HEK293T (cell line): ENCODE results near the gene ANKS6.

Experiments
- CTCF ChIA-PET: fragments of 350-600 bp; formaldehyde crosslinking; extraction: SDS; loops from one replicate; lab custom pipeline; 2021; ENCODE audit warnings: antibody characterized with exemption, inconsistent platforms; lab: Yijun Ruan, JAX
- POLR2A ChIA-PET: fragments of 350-600 bp; formaldehyde crosslinking; extraction: SDS; loops from one replicate; lab custom pipeline; 2020; ENCODE audit warnings: antibody characterized with exemption, inconsistent platforms; lab: Yijun Ruan, JAX
- DNase-seq: peaks from one replicate; pipeline ENCODE4 v3.0.0; 2012; ENCODE audit warnings: mixed read lengths; ENCODE audit errors: extremely low spot score
- ARNT ChIP-seq: fragments of 450-650 bp; IDR thresholded peaks from 2 replicates; pipeline ENCODE4 v1.6.1; 2017; ENCODE audit warnings: mild to moderate bottlenecking
- BHLHE40 ChIP-seq: fragments of 450-650 bp; IDR thresholded peaks from 2 replicates; pipeline ENCODE4 v1.6.1; 2016; ENCODE audit warnings: mild to moderate bottlenecking, moderate library complexity, borderline replicate concordance
- CTBP1 ChIP-seq: fragments of 450-650 bp; IDR thresholded peaks from 2 replicates; pipeline ENCODE4 v1.6.1; 2016; ENCODE audit warnings: borderline replicate concordance
- ELF4 ChIP-seq: fragments of 450-650 bp; IDR thresholded peaks from 2 replicates; pipeline ENCODE4 v1.6.1; 2017; ENCODE audit warnings: antibody characterized with exemption
- FOXA1 ChIP-seq: fragments of 450-650 bp; IDR thresholded peaks from 2 replicates; pipeline ENCODE4 v1.6.1; 2016; ENCODE audit warnings: mild to moderate bottlenecking
- FOXK2 ChIP-seq: fragments of 450-650 bp; IDR thresholded peaks from 2 replicates; pipeline ENCODE4 v1.6.1; 2016; ENCODE audit warnings: mild to moderate bottlenecking
- FOXM1 ChIP-seq: fragments of 450-650 bp; IDR thresholded peaks from 2 replicates; pipeline ENCODE4 v1.6.1; 2017; ENCODE audit warnings: mild to moderate bottlenecking, borderline replicate concordance
- HDGF ChIP-seq: fragments of 450-650 bp; IDR thresholded peaks from 2 replicates; pipeline ENCODE4 v1.6.1; 2017; ENCODE audit warnings: antibody characterized with exemption, borderline replicate concordance
- L3MBTL2 ChIP-seq: fragments of 450-650 bp; conservative IDR thresholded peaks from 2 replicates; pipeline ENCODE4 v1.6.1; 2016; ENCODE audit warnings: mild to moderate bottlenecking
- LEF1 ChIP-seq: fragments of 450-650 bp; IDR thresholded peaks from 2 replicates; pipeline ENCODE4 v1.6.1; 2017; ENCODE audit warnings: mild to moderate bottlenecking, borderline replicate concordance
- NFRKB ChIP-seq: fragments of 450-650 bp; IDR thresholded peaks from 2 replicates; pipeline ENCODE4 v1.6.1; 2016; ENCODE audit warnings: mild to moderate bottlenecking, moderate library complexity
- SP1 ChIP-seq: fragments of 450-650 bp; IDR thresholded peaks from 2 replicates; pipeline ENCODE4 v1.6.1; 2017
- SUZ12 ChIP-seq: fragments of 450-650 bp; IDR thresholded peaks from 2 replicates; pipeline ENCODE4 v1.6.1; 2016; ENCODE audit warnings: mild to moderate bottlenecking
- TARDBP ChIP-seq: fragments of 450-650 bp; IDR thresholded peaks from 2 replicates; pipeline ENCODE4 v1.6.1; 2016
- ZNF384 ChIP-seq: fragments of 450-650 bp; IDR thresholded peaks from 2 replicates; pipeline ENCODE4 v1.6.1; 2016
- TF ChIP-seq, protein P1 (sequence below): fragments of 450-650 bp; IDR thresholded peaks from 2 replicates; pipeline ENCODE4 v1.6.1; 2016

ANKS6 gene

DNA sequence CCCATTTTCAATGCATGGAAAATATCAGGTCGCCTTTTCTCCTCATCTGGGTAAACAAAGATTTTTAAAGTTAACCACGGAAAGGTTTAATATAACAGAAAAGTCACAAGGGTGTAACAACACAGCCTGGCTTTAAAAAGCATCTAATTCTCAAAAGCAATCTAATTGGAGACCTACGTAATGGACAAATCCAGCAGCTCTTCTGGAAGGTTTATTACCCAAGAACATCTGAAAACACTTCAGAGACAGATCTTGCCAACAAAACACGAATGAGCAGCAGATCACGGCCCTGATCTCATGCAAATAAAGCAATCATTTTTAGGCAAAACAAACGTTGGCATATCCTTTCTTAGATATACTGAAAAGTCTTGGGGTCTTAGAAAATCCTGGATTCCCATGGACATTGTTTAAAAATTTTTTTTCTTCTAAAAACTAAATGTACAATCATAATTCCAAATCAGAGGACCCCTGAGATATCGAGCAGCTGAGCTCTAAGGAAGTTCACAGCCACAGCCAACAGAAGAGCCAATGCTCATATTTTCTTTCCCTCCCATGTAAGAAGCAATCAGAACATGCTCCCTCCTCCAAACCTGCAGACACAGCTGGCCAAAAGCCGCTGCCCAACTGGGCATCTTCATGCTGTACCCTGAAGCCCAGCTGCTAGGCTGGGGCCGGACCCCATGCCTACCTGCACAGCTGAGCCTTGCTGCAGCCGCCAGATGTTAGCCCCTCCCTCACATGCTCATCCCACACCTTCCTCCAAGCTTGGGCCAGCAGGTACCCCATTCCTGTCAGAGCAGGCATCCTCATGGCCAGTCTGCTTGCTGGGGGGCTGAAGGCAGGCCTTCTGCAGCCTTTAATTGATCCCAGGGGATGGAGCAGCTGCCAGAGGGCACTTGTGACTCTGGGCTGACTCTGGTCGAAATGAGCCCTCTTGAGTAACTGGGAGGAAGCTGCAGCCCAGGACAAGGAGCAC is 11.2 kb downstream of the ANKS6 start:
- CTCF ChIA-PET, result interaction anchor here (1.1 to 2.8 kb wide), 2 partner anchors 9 to 11 kb away, joined by 3 to 10 read pairs; no protein-coding TSS in a partner anchor
- POLR2A ChIA-PET, result no interaction called here
- TF ChIP-seq CTBP1 (no peak), BHLHE40 (no peak), TARDBP (no peak)
- DNase-seq, result no peak

DNA sequence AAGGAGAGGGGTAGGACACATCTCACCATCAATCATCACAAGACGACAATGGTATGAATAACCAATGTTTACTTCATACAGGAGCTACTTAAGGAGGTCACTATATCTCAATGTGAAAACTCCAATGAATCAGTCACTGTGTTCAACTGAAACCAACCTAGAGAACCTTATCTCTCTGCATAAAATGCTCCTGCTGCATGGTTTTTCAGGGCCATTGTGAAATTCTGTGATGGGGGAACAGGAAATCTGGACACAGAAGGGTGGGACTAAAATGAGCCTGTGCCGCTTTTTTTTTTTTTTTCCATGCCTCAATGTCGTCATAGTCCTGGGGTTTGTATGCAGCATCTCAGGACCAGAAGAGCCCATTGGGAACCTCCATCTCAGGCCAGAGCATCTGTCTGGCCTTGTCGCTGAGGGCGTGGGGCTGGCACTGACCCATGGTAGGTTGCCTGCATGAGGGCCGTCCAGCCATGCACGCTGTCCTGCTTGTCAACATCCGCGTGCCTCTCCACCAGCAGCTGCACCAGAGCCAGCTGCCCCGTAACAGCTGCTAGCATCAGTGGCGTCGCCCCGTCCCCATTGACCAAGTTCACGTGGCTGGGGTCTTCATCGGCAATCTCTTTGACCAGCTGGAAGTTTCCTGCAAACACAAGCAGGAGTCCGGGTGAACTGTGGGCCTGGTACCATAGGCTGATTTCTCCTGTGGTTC is 12.7 kb downstream of the ANKS6 start:
- ChIA-PET POLR2A (no interaction called here), CTCF (interaction anchor here (2.8 kb wide), 1 partner anchor 8 kb away, joined by 10 read pairs; no protein-coding TSS in a partner anchor)
- DNase-seq, result no peak
- TF ChIP-seq BHLHE40, result no peak
- TF ChIP-seq NFRKB, result no peak
- no peak for TF ChIP-seq L3MBTL2
- no peak for TF ChIP-seq CTBP1
- no peak for TF ChIP-seq FOXM1
- TF ChIP-seq ZNF384, result no peak
- TF ChIP-seq LEF1, result no peak
- no peak for TF ChIP-seq FOXA1
- no peak for TF ChIP-seq TARDBP
- TF ChIP-seq SUZ12, result no peak
- no peak for TF ChIP-seq HDGF

DNA sequence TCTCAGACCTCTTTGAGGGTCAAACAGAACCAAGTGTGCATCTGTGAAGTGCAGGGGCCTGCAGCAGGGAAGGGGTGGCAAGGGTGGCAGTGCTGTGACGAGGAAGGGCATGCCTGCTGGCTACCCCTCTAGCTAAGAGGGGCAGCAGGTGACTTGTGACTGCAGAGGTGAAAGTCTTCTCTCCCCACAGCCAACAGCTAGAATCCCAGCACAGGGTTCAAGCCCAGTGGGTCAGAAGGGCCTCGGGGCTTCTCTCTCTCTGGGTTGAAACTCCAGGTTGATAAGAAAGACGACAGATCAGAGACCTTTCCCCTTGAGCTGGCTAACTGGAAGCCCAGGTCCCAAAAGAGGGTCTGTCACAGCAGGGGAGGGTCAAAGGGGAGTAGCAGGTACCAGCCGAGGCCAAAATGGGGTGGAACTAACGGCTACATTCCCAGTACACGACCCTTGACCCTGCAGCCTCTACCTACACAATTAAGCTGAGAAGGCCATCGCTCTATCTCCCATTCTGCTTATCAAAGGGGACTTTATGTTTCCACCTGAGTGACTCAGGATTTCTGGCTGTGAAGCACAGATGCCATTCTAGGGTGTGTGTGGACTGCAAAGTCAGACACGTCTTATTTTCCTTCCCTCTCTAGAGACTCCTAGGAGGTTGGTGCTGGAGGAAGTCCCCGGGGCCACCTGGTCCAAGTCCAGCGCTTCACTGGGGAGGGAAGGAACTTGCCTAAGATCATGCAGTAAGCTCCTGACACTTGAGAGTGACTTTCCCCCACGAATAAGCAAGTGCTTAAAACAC is 14.6 kb downstream of the ANKS6 start:
- DNase-seq, result no peak
- ChIA-PET CTCF (no interaction called here), POLR2A (no interaction called here)
- no peak for TF ChIP-seq ELF4
- no peak for TF ChIP-seq FOXM1
- no peak for TF ChIP-seq HDGF
- no peak for TF ChIP-seq SUZ12
- no peak for TF ChIP-seq TARDBP
- no peak for TF ChIP-seq BHLHE40
- TF ChIP-seq NFRKB, result no peak
- no peak for TF ChIP-seq FOXK2
- TF ChIP-seq L3MBTL2, result no peak
- no peak for TF ChIP-seq LEF1
- TF ChIP-seq ZNF384, result no peak
- no peak for TF ChIP-seq CTBP1
- TF ChIP-seq FOXA1, result no peak
- TF ChIP-seq, protein P1, sequence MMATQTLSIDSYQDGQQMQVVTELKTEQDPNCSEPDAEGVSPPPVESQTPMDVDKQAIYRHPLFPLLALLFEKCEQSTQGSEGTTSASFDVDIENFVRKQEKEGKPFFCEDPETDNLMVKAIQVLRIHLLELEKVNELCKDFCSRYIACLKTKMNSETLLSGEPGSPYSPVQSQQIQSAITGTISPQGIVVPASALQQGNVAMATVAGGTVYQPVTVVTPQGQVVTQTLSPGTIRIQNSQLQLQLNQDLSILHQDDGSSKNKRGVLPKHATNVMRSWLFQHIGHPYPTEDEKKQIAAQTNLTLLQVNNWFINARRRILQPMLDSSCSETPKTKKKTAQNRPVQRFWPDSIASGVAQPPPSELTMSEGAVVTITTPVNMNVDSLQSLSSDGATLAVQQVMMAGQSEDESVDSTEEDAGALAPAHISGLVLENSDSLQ, result no peak
- TF ChIP-seq SP1, result no peak
- TF ChIP-seq ARNT, result no peak

DNA sequence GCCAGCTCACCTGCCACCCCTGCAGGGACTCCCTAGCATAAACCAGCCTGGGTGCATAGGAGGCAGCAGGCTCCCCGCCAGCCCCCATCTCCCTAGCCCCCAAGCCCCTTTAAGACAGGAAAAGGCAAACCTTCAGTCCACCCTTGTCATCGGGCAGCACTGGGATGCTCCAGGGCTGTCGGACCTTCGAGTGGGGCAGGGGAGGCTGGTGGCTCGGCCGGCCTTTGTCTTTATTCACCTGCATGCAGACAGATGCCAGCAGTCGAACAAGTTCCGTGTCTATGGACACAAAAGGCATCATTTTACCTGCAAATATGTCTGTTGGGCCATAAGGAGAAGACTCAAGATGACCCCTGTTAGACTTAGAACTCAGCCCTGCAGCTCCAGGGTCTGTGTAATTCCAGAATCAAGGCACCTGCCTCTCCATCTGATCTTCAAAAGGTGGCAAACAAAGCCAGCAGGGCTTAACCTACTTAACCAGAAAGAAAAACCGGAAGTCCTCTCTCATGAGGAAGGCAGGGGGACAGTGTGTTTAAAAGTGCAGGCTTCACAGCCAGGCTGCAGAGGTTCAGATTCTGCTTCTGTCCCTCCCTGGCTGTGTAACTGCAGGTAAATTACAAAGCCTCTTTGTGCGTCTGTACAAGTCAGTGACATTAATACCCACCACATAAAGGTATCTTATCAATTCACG is 16.2 kb downstream of the ANKS6 start:
- ChIA-PET CTCF (no interaction called here), POLR2A (no interaction called here)
- TF ChIP-seq LEF1 (no peak), SP1 (no peak), ELF4 (no peak), FOXA1 (no peak), ARNT (no peak), HDGF (no peak), NFRKB (no peak), BHLHE40 (no peak), FOXM1 (no peak), ZNF384 (no peak), SUZ12 (no peak), TARDBP (no peak), L3MBTL2 (no peak), FOXK2 (no peak), CTBP1 (no peak)
- TF ChIP-seq, protein P1, result no peak
- DNase-seq, result no peak

DNA sequence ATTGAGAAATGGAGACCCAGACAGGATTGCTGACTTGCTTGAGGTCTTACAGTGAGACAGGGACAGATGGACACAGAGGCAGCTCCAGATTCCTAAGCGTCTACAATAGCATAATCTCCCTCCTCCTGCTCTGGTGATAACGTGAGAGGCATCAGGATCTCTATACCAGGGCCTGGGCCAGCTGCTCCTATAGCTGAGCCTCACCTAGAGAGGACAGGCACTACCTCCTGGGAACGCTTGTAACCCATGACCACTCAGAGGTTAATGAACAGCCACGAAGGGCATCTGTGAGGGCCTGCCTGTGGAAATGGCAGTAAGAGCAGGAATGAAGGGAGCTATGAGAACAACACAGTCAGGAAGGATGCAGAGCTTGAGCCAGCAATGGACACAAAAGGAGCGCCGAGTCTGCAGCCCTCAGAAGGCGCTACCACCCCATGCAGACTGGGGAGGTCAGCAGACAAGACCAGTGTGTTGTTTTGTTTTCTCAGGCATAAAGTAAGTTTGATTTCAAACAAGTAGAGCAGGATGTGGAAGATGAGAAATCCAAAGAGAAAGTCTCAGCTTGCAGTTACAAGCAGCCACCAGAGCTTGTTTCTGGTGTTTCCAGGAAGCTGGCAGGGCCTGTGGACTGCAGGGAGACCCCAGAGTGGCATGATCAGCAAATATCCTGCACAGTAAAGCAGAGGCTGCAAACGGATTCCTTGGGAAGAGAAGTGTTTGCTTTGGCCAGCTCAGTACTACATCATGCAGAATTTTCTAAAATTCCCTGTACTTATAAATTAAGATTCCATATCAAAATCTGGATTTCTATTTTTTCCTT is 17.4 kb downstream of the ANKS6 start:
- ChIA-PET POLR2A (no interaction called here), CTCF (interaction anchor here (0.6 kb wide), 2 partner anchors 379 to 832 kb away, joined by 4 to 5 read pairs; no protein-coding TSS in a partner anchor)
- no peak for DNase-seq
- TF ChIP-seq FOXM1 (no peak), ARNT (no peak), SP1 (no peak), TARDBP (no peak), CTBP1 (no peak), LEF1 (no peak), SUZ12 (no peak), ELF4 (no peak), L3MBTL2 (no peak), FOXA1 (no peak), ZNF384 (no peak), HDGF (no peak), NFRKB (no peak), FOXK2 (no peak)
- TF ChIP-seq, protein P1, result no peak
